ENCODE results near the gene SLC35F3.

The SLC35F3 gene

GRCh38 chr1:233939451-233939850, 35.0 kb downstream of the SLC35F3 start:
- TF ChIP-seq USF1 (IDR thresholded peaks at IDR 0.05), result no peak
- TF ChIP-seq MAX (IDR thresholded peaks at IDR 0.05), result no peak

GRCh38 chr1:233940908-233941307, 36.4 kb downstream of the SLC35F3 start:
- TF ChIP-seq EGR1 (IDR thresholded peaks at IDR 0.05), result no peak

DNA sequence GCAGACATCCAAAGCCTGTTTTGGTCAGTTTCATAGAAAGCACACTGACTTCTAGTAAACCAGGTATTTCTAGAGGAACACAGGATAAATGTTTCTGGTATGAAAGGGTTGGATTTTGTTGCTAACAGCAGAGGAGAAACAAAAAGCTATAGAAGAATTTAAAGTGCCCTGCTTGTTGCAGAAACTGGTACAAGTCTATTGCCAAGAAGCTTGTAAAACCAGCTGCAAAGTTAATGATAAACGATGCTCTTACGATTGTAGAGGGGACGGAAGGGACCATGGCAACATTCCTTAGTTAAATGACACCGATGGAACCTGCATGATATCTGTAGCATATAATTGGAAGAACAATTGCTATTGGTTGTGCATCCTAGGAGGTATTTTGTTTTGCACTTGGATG, 40.1 kb downstream of the SLC35F3 start:
- no peak for TF ChIP-seq EP300 (IDR thresholded peaks at IDR 0.05; ENCODE audit: borderline replicate concordance)
- TF ChIP-seq FOXM1 (IDR thresholded peaks at IDR 0.05; ENCODE audit: borderline replicate concordance, low read depth), result no peak
- no peak for TF ChIP-seq REST (IDR thresholded peaks at IDR 0.05; ENCODE audit: low read depth)
- no peak for TF ChIP-seq CREB1 (IDR thresholded peaks at IDR 0.05; ENCODE audit: low read depth)
- TF ChIP-seq USF1 (IDR thresholded peaks at IDR 0.05), result no peak
- TF ChIP-seq TEAD4 (IDR thresholded peaks at IDR 0.05), result no peak
- TF ChIP-seq MAX (IDR thresholded peaks at IDR 0.05), result no peak

GRCh38 chr1:233945573-233945972, 41.1 kb downstream of the SLC35F3 start:
- no peak for TF ChIP-seq YY1 (IDR thresholded peaks at IDR 0.05; ENCODE audit: low read depth)

- TF ChIP-seq MAX (IDR thresholded peaks at IDR 0.05), result no peak
- TF ChIP-seq TAF1 (IDR thresholded peaks at IDR 0.05; ENCODE audit: low read depth), result no peak
- no peak for TF ChIP-seq REST (IDR thresholded peaks at IDR 0.05; ENCODE audit: low read depth)
- no peak for TF ChIP-seq TEAD4 (IDR thresholded peaks at IDR 0.05)
- no peak for TF ChIP-seq ZBTB7A (IDR thresholded peaks at IDR 0.05; ENCODE audit: low read depth)
- no peak for TF ChIP-seq FOXM1 (IDR thresholded peaks at IDR 0.05; ENCODE audit: borderline replicate concordance, low read depth)
- TF ChIP-seq CEBPB (IDR thresholded peaks at IDR 0.05), result no peak
- no peak for TF ChIP-seq RAD21 (IDR thresholded peaks at IDR 0.05; ENCODE audit: low read depth)
- TF ChIP-seq USF1 (IDR thresholded peaks at IDR 0.05), result no peak
- TF ChIP-seq EP300 (IDR thresholded peaks at IDR 0.05; ENCODE audit: borderline replicate concordance), result no peak
Measured at GRCh38 chr1:233945979-233946378, 41.5 kb downstream of the SLC35F3 start.

DNA sequence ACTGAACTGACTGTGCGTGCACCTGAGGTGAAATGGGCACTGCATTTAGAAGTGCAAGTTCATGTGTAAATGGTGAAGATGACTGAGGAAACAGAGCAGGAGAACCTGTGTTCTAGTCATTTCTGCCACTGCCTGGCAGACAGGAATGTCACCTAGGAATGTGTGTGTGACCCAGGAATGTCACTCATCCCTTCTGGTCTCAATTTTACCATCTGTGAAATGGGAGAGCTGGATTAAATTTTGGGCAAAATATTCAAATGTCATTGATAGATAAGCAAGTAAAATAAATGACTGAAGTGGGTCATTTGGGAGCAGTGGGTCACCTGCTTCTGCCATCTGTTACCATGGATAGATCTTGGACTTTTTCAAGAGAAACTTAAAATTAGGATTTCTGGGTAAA, 42.2 kb downstream of the SLC35F3 start:
- TF ChIP-seq REST (IDR thresholded peaks at IDR 0.05; ENCODE audit: low read depth), result no peak

Data from Ishikawa (cell line).